NCI-H1092 treated with DMSO at 0.1 percent for 48 hours (cell line): ENCODE data around the gene CTBP2.
"Not testable (repeated sequence)": the region's sequence is repeated elsewhere in the genome, so short reads cannot be mapped to it uniquely, and the experiment has no call there.

Experiments used
- DNase-seq: peaks from one replicate; lab custom pipeline; 2025; lab: John Stamatoyannopoulos, UW

The CTBP2 gene

GRCh38 chr10:125087191-125087896 lies 73.0 kb downstream of the CTBP2 start:
- DNase-seq: no peak

- no peak for DNase-seq
Observed at GRCh38 chr10:125086691-125087090, 73.7 kb downstream of the CTBP2 start.

GRCh38 chr10:125085258-125086054 lies 74.9 kb downstream of the CTBP2 start:
- peak; percentile 40 for DNase-seq

GRCh38 chr10:125084614-125085257 lies 75.6 kb downstream of the CTBP2 start:
- DNase-seq: peak; percentile 79

- no peak for DNase-seq
Observed at GRCh38 chr10:125084191-125084613, 76.2 kb downstream of the CTBP2 start.

GRCh38 chr10:125083576-125083920 lies 76.8 kb downstream of the CTBP2 start:
- no peak for DNase-seq

- no peak for DNase-seq
Observed at GRCh38 chr10:125082881-125083575, 77.3 kb downstream of the CTBP2 start.

- DNase-seq: not testable (repeated sequence)
Observed at GRCh38 chr10:125082471-125082870, 77.9 kb downstream of the CTBP2 start.

- no peak for DNase-seq
Observed at GRCh38 chr10:125081931-125082330, 78.4 kb downstream of the CTBP2 start.

GRCh38 chr10:125080984-125081383 lies 79.4 kb downstream of the CTBP2 start:
- DNase-seq: no peak

- no peak for DNase-seq
Observed at GRCh38 chr10:125080296-125080695, 80.1 kb downstream of the CTBP2 start.

- DNase-seq: no peak
Observed at GRCh38 chr10:125079091-125079600, 81.2 kb downstream of the CTBP2 start.

- DNase-seq: no peak
Observed at GRCh38 chr10:125076891-125077541, 83.3 kb downstream of the CTBP2 start.

GRCh38 chr10:125076121-125076825 lies 84.1 kb downstream of the CTBP2 start:
- DNase-seq: no peak

- DNase-seq: no peak
Observed at GRCh38 chr10:125073996-125074395, 86.4 kb downstream of the CTBP2 start.

- DNase-seq: no peak
Observed at GRCh38 chr10:125072794-125073193, 87.6 kb downstream of the CTBP2 start.

- DNase-seq: no peak
Observed at GRCh38 chr10:125071008-125071407, 89.4 kb downstream of the CTBP2 start.

- DNase-seq: no peak
Observed at GRCh38 chr10:125068406-125068805, 92.0 kb downstream of the CTBP2 start.

- no peak for DNase-seq
Observed at GRCh38 chr10:125067764-125068163, 92.6 kb downstream of the CTBP2 start.

GRCh38 chr10:125066764-125067450 lies 93.5 kb downstream of the CTBP2 start:
- no peak for DNase-seq
